ENCODE measurements around the gene PTH.

The PTH gene

GRCh38 chr11:13446444-13446843, 49.4 kb downstream of the PTH start:
- no peak for DNase-seq

DNA sequence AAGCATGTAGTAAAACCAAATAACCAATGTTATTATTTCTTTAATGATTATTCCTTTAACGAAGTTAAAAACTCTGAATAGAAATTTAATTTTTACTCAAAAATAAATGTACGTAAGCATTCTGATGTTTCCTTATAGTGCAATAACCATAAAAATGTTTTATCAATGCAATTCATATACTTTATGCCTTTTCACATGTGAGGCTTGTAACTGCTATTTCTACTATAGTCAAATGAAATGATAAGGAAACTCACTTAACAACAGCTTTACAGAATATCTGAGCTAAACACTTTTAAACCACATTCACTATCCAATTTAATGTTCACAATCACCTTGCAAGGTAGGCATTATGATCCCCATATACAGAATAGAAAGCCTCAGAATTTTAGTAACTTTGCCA, 50.2 kb downstream of the PTH start:
- no peak for DNase-seq

All from NCI-H1436 (cell line).